ENCODE results near the gene METAP1D. TPM values are rescaled to one million over a fixed set of nuclear protein-coding genes. Genes with fewer than 3 reads are reported as not detected.
"Not testable (repeated sequence)": the region's sequence is repeated elsewhere in the genome, so short reads cannot be mapped to it uniquely, and the experiment has no call there.

Gene METAP1D
- total RNA-seq, 1 experiment from 2014 or later = 22.9 TPM

- no peak for DNase-seq (ENCODE audit: low read depth)
- in situ Hi-C loops (cut with HindIII; ENCODE audit: low pct_unique_long_range_greater_than_20kb, low sequenced_read_pairs) = no loop called here
These were observed 13.0 kb upstream of the METAP1D start for GRCh38 chr2:171986778-171987177.

GRCh38 chr2:171991027-171991426, 8.7 kb upstream of the METAP1D start:
- in situ Hi-C loops (cut with HindIII; ENCODE audit: low pct_unique_long_range_greater_than_20kb, low sequenced_read_pairs) = no loop called here
- no peak for DNase-seq (ENCODE audit: low read depth)

GRCh38 chr2:171995586-171995985, 4.2 kb upstream of the METAP1D start:
- no peak for DNase-seq (ENCODE audit: low read depth)
- in situ Hi-C loops (cut with HindIII; ENCODE audit: low pct_unique_long_range_greater_than_20kb, low sequenced_read_pairs) = no loop called here

- no peak for DNase-seq (ENCODE audit: low read depth)
- in situ Hi-C loops (cut with HindIII; ENCODE audit: low pct_unique_long_range_greater_than_20kb, low sequenced_read_pairs) = no loop called here
These were observed 3.7 kb upstream of the METAP1D start for GRCh38 chr2:171996021-171996420.

GRCh38 chr2:171997031-171997430, 2.7 kb upstream of the METAP1D start:
- in situ Hi-C loops (cut with HindIII; ENCODE audit: low pct_unique_long_range_greater_than_20kb, low sequenced_read_pairs); DNase-seq (ENCODE audit: low read depth): not testable (repeated sequence)

- no peak for DNase-seq (ENCODE audit: low read depth)
- in situ Hi-C loops (cut with HindIII; ENCODE audit: low pct_unique_long_range_greater_than_20kb, low sequenced_read_pairs) = no loop called here
These were observed 592 bp upstream of the METAP1D start for GRCh38 chr2:171999161-171999560.

- DNase-seq (ENCODE audit: low read depth) = peak; percentile 39
- in situ Hi-C loops (cut with HindIII; ENCODE audit: low pct_unique_long_range_greater_than_20kb, low sequenced_read_pairs) = no loop called here
These were observed 1.1 kb downstream of the METAP1D start for GRCh38 chr2:172000696-172001361.

GRCh38 chr2:172007372-172007771, 7.6 kb downstream of the METAP1D start:
- in situ Hi-C loops (cut with HindIII; ENCODE audit: low pct_unique_long_range_greater_than_20kb, low sequenced_read_pairs) = no loop called here
- DNase-seq (ENCODE audit: low read depth) = no peak

- in situ Hi-C loops (cut with HindIII; ENCODE audit: low pct_unique_long_range_greater_than_20kb, low sequenced_read_pairs) = no loop called here
- no peak for DNase-seq (ENCODE audit: low read depth)
These were observed 10.1 kb downstream of the METAP1D start for GRCh38 chr2:172009823-172010222.

- no peak for DNase-seq (ENCODE audit: low read depth)
- in situ Hi-C loops (cut with HindIII; ENCODE audit: low pct_unique_long_range_greater_than_20kb, low sequenced_read_pairs) = no loop called here
These were observed 12.2 kb downstream of the METAP1D start for GRCh38 chr2:172011812-172012575.

GRCh38 chr2:172012677-172013391, 13.1 kb downstream of the METAP1D start:
- DNase-seq (ENCODE audit: low read depth) = no peak
- in situ Hi-C loops (cut with HindIII; ENCODE audit: low pct_unique_long_range_greater_than_20kb, low sequenced_read_pairs) = no loop called here

- in situ Hi-C loops (cut with HindIII; ENCODE audit: low pct_unique_long_range_greater_than_20kb, low sequenced_read_pairs) = no loop called here
- no peak for DNase-seq (ENCODE audit: low read depth)
These were observed 13.6 kb downstream of the METAP1D start for GRCh38 chr2:172013396-172013795.

GRCh38 chr2:172021074-172021931, 21.6 kb downstream of the METAP1D start:
- peak; percentile 22 for DNase-seq (ENCODE audit: low read depth)
- in situ Hi-C loops (cut with HindIII; ENCODE audit: low pct_unique_long_range_greater_than_20kb, low sequenced_read_pairs) = no loop called here

- in situ Hi-C loops (cut with HindIII; ENCODE audit: low pct_unique_long_range_greater_than_20kb, low sequenced_read_pairs) = no loop called here
- DNase-seq (ENCODE audit: low read depth) = peak; percentile 38
These were observed 22.2 kb downstream of the METAP1D start for GRCh38 chr2:172021955-172022354.

GRCh38 chr2:172031536-172031935, 31.8 kb downstream of the METAP1D start:
- in situ Hi-C loops (cut with HindIII; ENCODE audit: low pct_unique_long_range_greater_than_20kb, low sequenced_read_pairs) = no loop called here
- DNase-seq (ENCODE audit: low read depth) = no peak

GRCh38 chr2:172038121-172038520, 38.4 kb downstream of the METAP1D start:
- no peak for DNase-seq (ENCODE audit: low read depth)
- in situ Hi-C loops (cut with HindIII; ENCODE audit: low pct_unique_long_range_greater_than_20kb, low sequenced_read_pairs) = no loop called here

GRCh38 chr2:172038604-172039003, 38.9 kb downstream of the METAP1D start:
- peak; percentile 28 for DNase-seq (ENCODE audit: low read depth)
- in situ Hi-C loops (cut with HindIII; ENCODE audit: low pct_unique_long_range_greater_than_20kb, low sequenced_read_pairs) = no loop called here

GRCh38 chr2:172039011-172039704, 39.4 kb downstream of the METAP1D start:
- no peak for DNase-seq (ENCODE audit: low read depth)

More at GRCh38 chr2:172039011-172039704, 39.4 kb downstream of the METAP1D start:
- in situ Hi-C loops (cut with HindIII; ENCODE audit: low pct_unique_long_range_greater_than_20kb, low sequenced_read_pairs) = no loop called here

All from Caki2 (cell line).